Stimulated activated CD4-positive, alpha-beta T cell treated with anti-CD3 and anti-CD28 coated beads, TNF-alpha, amount 100 ng/mL, for 48 hours (primary cell): Measurements from ENCODE around the gene LRRK1.

Source experiments
- DNase-seq, 3 donors: peaks; one replicate each; pipeline ENCODE4 v3.0.0-alpha.2; 2020; ENCODE audit warnings: low read depth in 3 of 3

LRRK1 gene

GRCh38 chr15:100890850-100891249, 28.3 kb upstream of the LRRK1 start:
- no peak for DNase-seq

DNA sequence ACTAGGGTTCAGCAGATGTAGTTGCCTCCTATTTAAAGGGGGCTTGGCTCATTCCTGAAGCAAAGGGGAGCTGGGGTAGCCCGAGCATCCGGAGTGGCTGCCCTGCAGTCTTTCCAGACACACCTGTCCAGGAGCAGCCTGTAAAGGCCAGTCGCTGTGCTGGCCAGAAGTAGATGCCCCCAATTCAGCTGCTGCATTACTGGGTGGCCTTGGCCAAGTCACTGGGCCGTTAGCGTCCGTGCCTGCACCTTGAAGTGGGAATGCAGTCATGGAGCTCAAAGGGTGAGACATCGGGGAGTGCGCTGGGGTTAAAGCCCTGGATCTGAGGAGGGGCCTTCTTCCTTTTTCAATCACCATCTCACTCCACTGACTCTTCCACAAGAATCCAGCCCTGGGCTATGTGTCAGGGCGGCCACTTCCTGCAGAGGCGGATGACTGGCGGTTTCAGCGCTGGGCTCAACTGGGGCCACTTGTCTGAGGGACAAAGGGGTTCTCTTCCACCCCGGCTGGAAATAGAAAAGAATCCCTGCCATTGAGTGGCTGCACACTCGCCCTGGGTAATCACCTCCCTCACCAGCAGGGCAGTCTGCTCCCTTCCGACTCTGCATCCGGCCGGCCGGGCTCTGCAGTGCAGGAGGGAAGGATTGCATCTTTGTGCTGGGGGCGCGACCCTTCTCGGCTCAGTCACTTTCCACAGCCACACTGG, 27.7 kb upstream of the LRRK1 start:
- no peak for DNase-seq

DNA sequence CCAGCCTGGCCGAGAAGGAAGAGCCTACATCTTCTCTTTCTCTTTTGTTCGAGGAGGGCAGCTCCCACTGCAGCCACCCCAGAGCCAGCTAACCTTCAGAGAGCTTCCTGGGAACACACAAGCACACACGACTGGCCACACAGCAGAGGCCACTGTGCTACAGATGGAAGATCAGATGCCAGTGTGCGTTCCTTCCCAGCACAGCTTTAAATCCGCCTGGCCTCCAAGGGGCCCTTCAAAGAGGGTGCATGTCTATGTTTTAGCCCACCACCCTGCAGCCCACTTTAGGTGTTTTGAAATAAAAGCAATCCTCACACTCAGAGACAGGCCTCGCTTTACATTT, 27.2 kb upstream of the LRRK1 start:
- DNase-seq: no peak

DNA sequence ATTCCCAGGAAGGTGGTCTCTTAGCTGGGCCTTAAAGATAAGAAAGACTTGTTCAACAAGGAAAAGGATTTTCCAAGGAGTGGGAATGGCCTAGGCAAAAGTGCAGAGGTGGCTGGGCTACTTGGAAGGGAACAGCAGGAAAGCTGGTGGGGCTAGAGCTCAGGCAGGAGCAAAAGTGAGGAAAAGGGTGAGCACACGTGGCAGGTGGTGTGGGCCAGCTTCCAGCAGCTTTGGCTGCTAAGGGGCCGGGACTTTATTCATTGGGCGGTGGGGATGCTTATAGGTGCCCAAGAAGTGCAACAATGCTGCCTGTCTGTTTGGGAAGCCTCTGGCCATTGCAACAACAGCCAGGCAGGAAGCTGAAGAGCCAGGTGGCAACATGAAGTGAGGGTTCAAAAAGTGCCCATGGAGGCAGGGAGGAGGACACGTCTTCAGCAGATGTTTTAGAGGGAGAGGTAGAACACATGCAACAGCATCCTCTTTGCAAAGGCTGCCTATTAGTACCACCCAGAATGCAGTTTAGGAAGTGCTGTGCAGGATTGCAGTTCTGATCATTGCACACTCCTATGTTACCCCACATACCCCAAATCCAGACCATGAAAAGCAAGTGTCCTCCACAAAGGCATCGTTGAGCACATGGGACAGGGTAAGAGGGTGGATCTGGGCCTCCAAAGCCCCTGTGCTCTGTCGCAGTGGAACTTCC, 25.7 kb upstream of the LRRK1 start:
- DNase-seq: no peak

DNA sequence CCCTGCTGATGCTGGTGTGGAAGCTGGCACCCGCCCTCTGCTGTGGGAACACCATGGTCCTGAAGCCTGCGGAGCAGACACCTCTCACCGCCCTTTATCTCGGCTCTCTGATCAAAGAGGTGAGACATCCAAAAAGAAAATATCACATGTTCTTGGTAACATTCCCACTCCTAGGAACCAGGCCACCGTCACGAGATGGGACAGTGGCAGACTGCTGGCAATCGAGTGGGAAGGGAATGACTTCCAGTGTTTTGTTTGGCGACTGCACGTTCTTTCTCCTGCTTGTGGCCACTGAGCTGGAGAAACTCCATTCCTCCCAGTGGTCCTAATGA, 25.2 kb upstream of the LRRK1 start:
- DNase-seq: no peak

GRCh38 chr15:100895721-100896120, 23.4 kb upstream of the LRRK1 start:
- DNase-seq: no peak

DNA sequence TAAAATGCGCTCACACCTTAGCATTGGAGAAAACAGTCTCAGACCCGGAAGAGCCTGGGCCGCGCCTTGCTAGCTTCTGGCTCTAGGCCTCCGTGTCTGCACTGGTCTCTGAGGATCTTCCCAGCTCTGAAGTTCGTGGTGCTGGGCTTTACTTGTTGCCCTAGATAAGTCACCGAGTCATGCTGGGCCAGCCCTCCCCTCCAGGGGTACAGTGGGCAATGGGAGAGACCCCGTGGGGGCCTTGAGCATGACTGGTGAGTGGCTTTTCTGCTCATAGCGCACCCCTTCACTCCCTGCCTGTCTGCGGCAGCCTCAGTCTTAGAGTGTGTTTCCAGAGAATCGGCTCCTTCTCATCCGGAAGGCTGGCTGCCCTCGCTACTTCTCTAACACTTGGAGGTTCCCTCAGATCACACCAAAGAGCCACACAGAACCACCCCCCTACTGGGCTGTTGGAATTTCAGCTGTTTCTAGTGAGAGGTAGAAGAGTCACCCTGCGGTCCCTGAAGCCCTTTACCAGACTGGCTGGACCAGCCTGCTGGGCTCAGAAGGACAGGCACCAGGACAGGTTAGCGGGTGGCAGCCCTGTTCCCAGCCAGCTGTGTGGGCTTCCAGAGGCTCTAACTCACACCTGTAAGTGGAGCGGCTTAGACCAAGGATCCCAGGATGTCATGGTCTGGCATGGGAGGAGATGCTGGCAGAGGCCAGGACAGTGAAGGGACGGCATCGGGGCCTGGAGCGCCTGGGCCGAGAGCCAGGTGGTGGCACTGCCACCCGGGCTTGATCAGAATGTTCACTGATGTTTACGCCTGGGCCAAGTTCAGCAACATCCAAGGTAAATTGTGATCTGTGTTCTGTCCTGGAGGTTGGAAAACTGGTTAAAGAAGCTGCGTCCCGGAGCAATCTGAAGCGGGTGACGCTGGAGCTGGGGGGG, 21.7 kb upstream of the LRRK1 start:
- no peak for DNase-seq

DNA sequence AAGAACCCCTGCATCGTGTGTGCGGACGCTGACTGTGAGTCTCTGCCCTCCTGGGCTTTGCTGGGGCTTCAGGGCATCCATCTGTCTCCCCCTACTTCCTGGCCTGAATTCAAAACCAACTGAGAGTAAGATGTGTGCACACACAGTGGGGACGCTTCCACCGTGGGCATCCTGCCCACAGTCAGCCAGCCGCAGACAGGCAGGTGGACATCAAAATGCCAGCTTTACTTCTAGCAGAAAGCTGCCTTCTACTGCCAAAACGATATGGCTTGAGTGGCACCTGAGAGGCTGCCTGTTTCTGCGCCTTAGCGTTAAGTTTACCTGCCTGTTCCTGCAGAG, 21.0 kb upstream of the LRRK1 start:
- no peak for DNase-seq

- DNase-seq: no peak
Measured at GRCh38 chr15:100898661-100899462, 20.3 kb upstream of the LRRK1 start.

DNA sequence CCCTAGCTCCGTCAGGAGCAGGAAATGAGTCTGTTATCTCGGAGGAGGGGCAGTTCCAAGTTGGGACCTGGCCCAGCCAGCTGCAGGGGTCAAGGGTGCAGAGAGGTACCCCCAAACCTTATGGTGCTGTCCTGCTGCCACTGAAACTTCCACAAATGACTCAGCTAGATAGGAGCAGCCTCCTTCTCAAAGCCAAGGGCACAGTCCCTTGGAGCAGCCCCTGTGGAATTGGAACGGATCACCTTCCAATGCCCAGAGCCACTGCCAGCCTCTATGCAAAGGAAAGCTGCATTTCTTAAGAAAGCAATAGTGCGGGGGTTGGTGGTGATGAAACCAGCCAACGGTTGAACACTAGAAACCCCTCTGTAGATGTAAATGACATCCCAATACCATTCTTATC, 19.6 kb upstream of the LRRK1 start:
- DNase-seq: no peak

DNA sequence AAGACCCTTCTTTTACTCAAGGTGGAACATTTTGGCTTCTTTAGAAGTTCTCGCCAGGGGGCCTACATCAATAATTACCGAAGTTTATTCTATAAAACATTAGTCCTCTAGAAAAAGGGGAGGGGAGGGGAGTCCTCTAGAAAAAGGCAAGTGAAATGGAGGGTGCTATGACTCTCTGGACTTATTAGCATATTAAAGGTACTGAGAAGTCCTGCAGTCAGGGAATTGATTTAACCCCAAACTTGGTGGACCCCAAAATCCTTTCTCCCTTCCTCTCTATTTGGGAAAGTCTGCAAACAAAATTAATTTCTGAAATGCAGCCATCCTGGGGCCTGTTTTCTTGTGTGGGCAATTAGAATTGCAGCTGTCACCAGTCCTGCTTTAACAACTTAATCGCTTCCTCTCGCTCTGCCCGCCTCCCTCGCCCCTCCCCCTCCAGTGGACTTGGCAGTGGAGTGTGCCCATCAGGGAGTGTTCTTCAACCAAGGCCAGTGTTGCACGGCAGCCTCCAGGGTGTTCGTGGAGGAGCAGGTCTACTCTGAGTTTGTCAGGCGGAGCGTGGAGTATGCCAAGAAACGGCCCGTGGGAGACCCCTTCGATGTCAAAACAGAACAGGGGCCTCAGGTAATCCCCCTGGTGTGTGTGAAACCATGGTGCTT, 18.9 kb upstream of the LRRK1 start:
- no peak for DNase-seq

- no peak for DNase-seq
Measured at GRCh38 chr15:100900795-100901169, 18.4 kb upstream of the LRRK1 start.

- DNase-seq: no peak
Measured at GRCh38 chr15:100901296-100901695, 17.9 kb upstream of the LRRK1 start.

DNA sequence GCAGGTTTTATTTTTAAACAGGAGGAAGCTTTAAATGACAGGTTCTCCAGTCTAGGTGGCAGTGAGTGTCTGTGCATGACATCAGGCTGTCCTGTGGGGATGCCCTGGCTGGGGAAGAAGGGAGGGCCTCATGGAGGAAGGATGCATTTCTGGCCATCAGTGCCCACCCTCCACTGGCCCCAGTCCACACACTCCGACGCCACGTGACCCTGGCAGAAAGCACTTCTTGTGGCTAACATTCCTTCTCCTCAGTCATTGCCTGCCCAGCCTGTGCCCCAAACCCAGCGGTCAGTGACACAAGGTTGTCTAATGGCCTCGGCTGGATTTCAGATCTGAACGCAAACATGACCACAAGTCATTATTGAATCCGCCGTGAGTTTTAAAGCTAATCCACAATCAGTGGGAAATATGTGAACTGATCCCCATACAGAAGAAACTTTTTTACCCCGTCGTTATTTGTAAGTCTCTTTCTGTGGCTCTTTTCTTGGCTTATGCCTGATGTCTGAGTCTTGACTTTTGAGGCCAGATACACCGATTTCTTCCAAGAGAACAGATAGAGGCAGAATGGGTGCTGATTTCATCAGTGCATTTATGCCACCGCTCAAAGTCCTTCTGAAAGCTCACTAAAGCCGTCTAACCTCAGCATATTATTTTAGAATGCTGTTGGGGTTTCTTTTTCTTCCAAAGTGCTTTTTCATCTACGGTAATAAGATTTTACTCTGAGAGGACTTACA, 17.3 kb upstream of the LRRK1 start:
- no peak for DNase-seq

DNA sequence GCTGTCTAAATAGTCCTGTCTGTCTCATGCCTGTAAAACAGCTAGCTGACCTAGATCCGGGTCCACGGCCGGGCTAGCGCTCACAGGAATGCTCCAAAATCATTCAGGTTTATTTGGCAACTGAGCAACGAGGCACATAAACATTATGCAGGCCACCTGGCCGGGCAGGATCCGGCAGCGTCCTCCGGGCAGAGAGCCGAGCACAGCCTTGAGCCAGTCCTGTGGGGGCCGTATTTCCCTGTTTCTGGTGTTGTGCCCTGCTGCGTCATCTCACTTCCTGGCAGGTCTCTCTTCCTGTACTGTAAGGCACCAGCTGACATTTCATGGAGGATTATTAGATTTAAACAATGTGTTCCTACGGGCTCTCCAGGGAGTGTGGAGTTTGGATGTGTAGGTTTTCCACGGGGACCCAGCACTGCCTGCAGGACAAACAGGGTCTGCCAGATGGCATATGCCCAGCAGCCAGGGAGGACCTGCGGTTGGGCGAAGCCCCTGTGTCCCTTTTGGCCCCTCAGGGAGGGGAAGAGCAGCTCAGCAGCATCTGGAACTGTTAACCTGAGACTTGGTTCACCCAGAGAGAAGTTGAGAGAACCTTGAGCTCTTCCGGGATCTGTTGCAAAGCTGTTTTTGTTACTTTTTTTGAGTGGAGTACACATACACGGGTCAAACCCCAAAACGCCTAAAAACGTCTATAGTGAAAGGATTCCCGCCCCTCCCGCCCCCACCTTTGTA, 16.6 kb upstream of the LRRK1 start:
- no peak for DNase-seq

- DNase-seq: no peak
Measured at GRCh38 chr15:100903168-100903554, 16.0 kb upstream of the LRRK1 start.

DNA sequence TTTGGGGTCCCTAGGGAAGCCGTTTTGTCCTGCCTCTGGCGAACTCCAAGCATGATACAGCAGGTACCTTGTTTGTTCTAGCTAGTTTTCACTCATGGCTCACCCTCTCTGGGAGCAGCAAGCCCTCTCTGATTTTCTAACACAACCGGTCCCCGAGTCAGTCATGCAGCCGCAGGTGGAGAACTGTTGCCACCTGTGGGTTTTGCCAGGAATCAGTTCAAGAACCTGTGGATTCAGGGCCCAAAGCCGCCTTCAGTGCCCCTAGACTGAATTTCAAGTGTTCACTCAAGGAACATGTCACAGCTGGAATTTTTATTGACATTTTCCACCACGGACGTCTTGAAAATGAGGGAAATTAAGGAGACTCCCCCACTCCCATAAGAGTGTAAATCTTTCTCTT, 13.3 kb upstream of the LRRK1 start:
- no peak for DNase-seq

DNA sequence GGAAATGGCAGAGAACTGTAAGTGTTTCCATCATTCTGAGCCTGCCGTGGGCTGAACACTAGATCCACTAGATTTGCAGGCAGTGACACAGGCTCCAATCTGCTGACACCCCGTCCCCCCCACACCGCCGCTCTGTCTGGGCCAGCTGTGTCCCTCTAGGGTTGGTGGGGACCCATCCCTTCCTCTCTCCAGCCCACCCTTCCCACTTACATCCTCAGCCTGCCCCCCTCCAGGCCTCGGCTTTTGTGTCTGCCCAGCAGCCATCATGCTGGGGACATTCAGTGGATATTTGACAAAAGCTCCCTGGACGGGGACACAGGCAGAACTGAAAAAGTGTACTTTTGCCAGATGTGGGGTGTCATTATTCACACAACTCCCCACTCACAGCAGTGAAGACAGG, 10.7 kb upstream of the LRRK1 start:
- DNase-seq: no peak

- DNase-seq: no peak
Measured at GRCh38 chr15:100909565-100909964, 9.6 kb upstream of the LRRK1 start.
